ENCODE measurements around the gene CPNE8.

DNA sequence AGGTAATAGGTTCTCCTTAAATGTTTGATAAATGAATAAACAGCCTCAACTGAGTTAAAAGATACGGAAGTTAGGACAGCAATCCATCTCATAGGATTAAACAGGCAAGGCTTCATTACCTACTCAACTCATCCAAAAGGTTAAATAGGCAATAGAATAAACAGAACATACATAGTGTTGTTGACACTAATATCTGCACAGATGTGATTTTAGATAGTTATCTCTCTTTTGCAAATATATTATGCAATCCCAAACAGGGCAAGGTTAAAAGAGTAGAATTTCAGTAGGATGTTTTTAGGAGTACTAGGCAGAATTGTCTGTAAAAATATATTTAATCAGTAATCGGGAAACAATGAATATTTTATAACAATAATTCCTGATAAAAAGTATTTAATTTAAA lies 276.3 kb downstream of the CPNE8 start:
- TF ChIP-seq, protein P1, sequence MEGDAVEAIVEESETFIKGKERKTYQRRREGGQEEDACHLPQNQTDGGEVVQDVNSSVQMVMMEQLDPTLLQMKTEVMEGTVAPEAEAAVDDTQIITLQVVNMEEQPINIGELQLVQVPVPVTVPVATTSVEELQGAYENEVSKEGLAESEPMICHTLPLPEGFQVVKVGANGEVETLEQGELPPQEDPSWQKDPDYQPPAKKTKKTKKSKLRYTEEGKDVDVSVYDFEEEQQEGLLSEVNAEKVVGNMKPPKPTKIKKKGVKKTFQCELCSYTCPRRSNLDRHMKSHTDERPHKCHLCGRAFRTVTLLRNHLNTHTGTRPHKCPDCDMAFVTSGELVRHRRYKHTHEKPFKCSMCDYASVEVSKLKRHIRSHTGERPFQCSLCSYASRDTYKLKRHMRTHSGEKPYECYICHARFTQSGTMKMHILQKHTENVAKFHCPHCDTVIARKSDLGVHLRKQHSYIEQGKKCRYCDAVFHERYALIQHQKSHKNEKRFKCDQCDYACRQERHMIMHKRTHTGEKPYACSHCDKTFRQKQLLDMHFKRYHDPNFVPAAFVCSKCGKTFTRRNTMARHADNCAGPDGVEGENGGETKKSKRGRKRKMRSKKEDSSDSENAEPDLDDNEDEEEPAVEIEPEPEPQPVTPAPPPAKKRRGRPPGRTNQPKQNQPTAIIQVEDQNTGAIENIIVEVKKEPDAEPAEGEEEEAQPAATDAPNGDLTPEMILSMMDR (IDR thresholded peaks at IDR 0.05): no peak
- no peak for TF ChIP-seq POLR2A (IDR thresholded peaks at IDR 0.05)
